ENCODE results near the gene NCDN.

Gene NCDN

GRCh38 chr1:35557611-35558373 is at the start of gene NCDN:
TSS of gene NCDN (plus strand) at chr1:35557799. CDS start at chr1:35558191, 392 bp downstream.
- peak; percentile 99 for DNase-seq

- no peak for DNase-seq
These were observed 49.7 kb upstream of the NCDN start for GRCh38 chr1:35507947-35508346.

- DNase-seq, result no peak
These were observed 48.0 kb upstream of the NCDN start for GRCh38 chr1:35509558-35509957.

GRCh38 chr1:35511305-35511704 is 46.3 kb upstream of the NCDN start:
- DNase-seq, result no peak

- no peak for DNase-seq
These were observed 39.4 kb upstream of the NCDN start for GRCh38 chr1:35518183-35518582.

GRCh38 chr1:35519432-35519831 is 38.2 kb upstream of the NCDN start:
- no peak for DNase-seq

GRCh38 chr1:35524106-35524505 is 33.5 kb upstream of the NCDN start:
- no peak for DNase-seq

GRCh38 chr1:35530168-35530567 is 27.4 kb upstream of the NCDN start:
- no peak for DNase-seq

- DNase-seq, result no peak
These were observed 26.7 kb upstream of the NCDN start for GRCh38 chr1:35530946-35531345.

- no peak for DNase-seq
These were observed 26.2 kb upstream of the NCDN start for GRCh38 chr1:35531368-35531767.

- DNase-seq, result no peak
These were observed 24.9 kb upstream of the NCDN start for GRCh38 chr1:35532497-35533223.

GRCh38 chr1:35533586-35533985 is 24.0 kb upstream of the NCDN start:
- no peak for DNase-seq

GRCh38 chr1:35535243-35535642 is 22.4 kb upstream of the NCDN start:
- no peak for DNase-seq

- DNase-seq, result no peak
These were observed 20.9 kb upstream of the NCDN start for GRCh38 chr1:35536556-35537162.

GRCh38 chr1:35537806-35538205 is 19.8 kb upstream of the NCDN start:
- DNase-seq, result no peak

GRCh38 chr1:35539073-35539823 is 18.4 kb upstream of the NCDN start:
- no peak for DNase-seq

- DNase-seq, result no peak
These were observed 17.8 kb upstream of the NCDN start for GRCh38 chr1:35539824-35540261.

- no peak for DNase-seq
These were observed 12.6 kb upstream of the NCDN start for GRCh38 chr1:35544976-35545375.

- no peak for DNase-seq
These were observed 11.0 kb upstream of the NCDN start for GRCh38 chr1:35546614-35547013.

GRCh38 chr1:35553851-35554250 is 3.7 kb upstream of the NCDN start:
- DNase-seq, result no peak

GRCh38 chr1:35554266-35555211 is 3.1 kb upstream of the NCDN start:
- DNase-seq, result no peak

GRCh38 chr1:35555212-35555584 is 2.4 kb upstream of the NCDN start:
- no peak for DNase-seq

Data from right hindlimb (tissue), 1 donor.